ENCODE data around the gene ZNF8.
"Not testable (repeated sequence)": the region's sequence is repeated elsewhere in the genome, so short reads cannot be mapped to it uniquely, and the experiment has no call there.

The ZNF8 gene

GRCh38 chr19:58300620-58301019 lies 21.9 kb downstream of the ZNF8 start:
- DNase-seq = no peak

- no peak for DNase-seq
Observed at GRCh38 chr19:58304255-58304654, 25.5 kb downstream of the ZNF8 start.

GRCh38 chr19:58304748-58305064 lies 26.0 kb downstream of the ZNF8 start:
- no peak for DNase-seq

- peak; percentile 89 for DNase-seq
Observed at GRCh38 chr19:58305065-58305931, 26.5 kb downstream of the ZNF8 start, which contains the start of gene ERVK3-1. Gene ERVK3-1, plus strand, starts transcription at chr19:58305377. Its CDS starts 6,792 bp downstream, at chr19:58312169.

GRCh38 chr19:58305932-58306323 lies 27.2 kb downstream of the ZNF8 start:
- no peak for DNase-seq

- DNase-seq = no peak
Observed at GRCh38 chr19:58307736-58308135, 29.0 kb downstream of the ZNF8 start.

- DNase-seq = not testable (repeated sequence)
Observed at GRCh38 chr19:58310685-58311084, 31.9 kb downstream of the ZNF8 start.

GRCh38 chr19:58311345-58311865 lies 32.6 kb downstream of the ZNF8 start:
- no peak for DNase-seq

- no peak for DNase-seq
Observed at GRCh38 chr19:58315580-58315979, 36.8 kb downstream of the ZNF8 start.

GRCh38 chr19:58317476-58318072 lies 38.8 kb downstream of the ZNF8 start:
- no peak for DNase-seq

GRCh38 chr19:58318297-58318696 lies 39.5 kb downstream of the ZNF8 start:
- no peak for DNase-seq

GRCh38 chr19:58319241-58319640 lies 40.5 kb downstream of the ZNF8 start:
- DNase-seq = no peak

- no peak for DNase-seq
Observed at GRCh38 chr19:58325311-58326022, 46.7 kb downstream of the ZNF8 start.

GRCh38 chr19:58326501-58326913 lies 47.8 kb downstream of the ZNF8 start:
- DNase-seq = no peak

GRCh38 chr19:58326914-58327726 lies 48.4 kb downstream of the ZNF8 start, which contains the start of gene ZSCAN22:
Gene ZSCAN22, plus strand, starts transcription at chr19:58326994. Its CDS starts 7,809 bp downstream, at chr19:58334803.
- peak; percentile 87 for DNase-seq

- DNase-seq = no peak
Observed at GRCh38 chr19:58328999-58329398, 50.2 kb downstream of the ZNF8 start.

- DNase-seq = no peak
Observed at GRCh38 chr19:58330458-58330857, 51.7 kb downstream of the ZNF8 start.

- DNase-seq = no peak
Observed at GRCh38 chr19:58332697-58333096, 53.9 kb downstream of the ZNF8 start.

- DNase-seq = no peak
Observed at GRCh38 chr19:58334691-58335249, 56.0 kb downstream of the ZNF8 start.

- no peak for DNase-seq
Observed at GRCh38 chr19:58335630-58336029, 56.9 kb downstream of the ZNF8 start.

GRCh38 chr19:58336216-58336615 lies 57.5 kb downstream of the ZNF8 start:
- no peak for DNase-seq

- no peak for DNase-seq
Observed at GRCh38 chr19:58336820-58337219, 58.1 kb downstream of the ZNF8 start.

Measured in activated CD4-positive, alpha-beta T cell treated with anti-CD3 and anti-CD28 coated beads, Interleukin-2, amount 50 U/mL, for 1 hour (primary cell).